HPDE6-E6E7 (cell line): Measurements from ENCODE around the gene WFDC8.
A peak's percentile ranks its signal among the peaks of the same experiment; 100 is the strongest.

Experiments used
- DNase-seq: peaks from one replicate; pipeline ENCODE4 v3.0.0; 2011; ENCODE audit warnings: missing footprints; ENCODE audit errors: extremely low spot score

WFDC8 gene

DNA sequence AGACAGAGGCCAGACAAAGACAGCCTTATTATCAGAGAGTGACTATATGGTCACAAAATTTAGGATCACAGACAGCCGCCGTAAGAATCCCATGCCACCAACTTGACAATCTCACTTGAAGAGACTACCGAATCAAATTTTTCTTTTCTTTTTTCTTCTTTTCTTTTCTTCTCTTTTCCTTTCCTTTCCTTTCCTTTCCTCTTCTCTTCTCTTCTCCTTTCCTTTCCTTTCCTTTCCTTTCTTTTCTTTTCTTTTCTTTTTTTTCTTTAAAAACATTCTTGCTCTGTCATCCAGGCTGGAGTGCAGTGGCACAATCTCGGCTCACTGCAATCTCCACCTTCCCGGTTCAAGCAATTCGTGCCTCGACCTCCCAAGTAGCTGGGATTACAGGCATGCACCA lies 30.7 kb downstream of the WFDC8 start:
- no peak for DNase-seq

DNA sequence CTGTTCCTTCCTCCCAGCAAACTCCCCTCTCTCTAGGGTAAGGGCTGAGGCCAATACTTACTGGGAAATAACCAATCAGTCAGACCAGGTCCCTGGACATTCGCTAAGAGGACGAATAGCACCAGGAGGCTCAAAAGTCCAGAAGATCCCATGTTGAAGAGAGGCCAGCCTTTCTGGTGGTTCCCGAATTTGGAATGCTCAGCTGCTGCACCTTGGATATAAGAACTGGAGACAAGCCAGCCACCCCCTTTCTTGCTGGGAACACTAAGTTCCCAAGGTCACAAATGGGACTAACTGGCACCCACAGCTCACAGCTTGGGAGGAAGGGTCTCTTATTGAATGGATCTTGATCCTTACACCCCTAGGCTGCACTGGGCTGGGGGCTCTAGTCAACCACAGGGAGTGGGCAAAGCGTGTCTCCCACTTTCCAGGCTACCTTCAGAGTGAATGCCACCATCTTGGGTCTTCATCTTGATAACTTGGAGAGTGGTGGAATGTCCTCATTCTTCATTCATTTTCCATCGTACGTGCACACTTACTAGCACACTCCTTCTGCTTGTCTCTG lies 31.8 kb downstream of the WFDC8 start, which contains the start of gene EPPIN:
Gene EPPIN, minus strand, starts transcription at position 196 of the 565 bp plus-strand sequence. Its CDS starts 44 bp downstream, at position 152.
- DNase-seq: no peak

DNA sequence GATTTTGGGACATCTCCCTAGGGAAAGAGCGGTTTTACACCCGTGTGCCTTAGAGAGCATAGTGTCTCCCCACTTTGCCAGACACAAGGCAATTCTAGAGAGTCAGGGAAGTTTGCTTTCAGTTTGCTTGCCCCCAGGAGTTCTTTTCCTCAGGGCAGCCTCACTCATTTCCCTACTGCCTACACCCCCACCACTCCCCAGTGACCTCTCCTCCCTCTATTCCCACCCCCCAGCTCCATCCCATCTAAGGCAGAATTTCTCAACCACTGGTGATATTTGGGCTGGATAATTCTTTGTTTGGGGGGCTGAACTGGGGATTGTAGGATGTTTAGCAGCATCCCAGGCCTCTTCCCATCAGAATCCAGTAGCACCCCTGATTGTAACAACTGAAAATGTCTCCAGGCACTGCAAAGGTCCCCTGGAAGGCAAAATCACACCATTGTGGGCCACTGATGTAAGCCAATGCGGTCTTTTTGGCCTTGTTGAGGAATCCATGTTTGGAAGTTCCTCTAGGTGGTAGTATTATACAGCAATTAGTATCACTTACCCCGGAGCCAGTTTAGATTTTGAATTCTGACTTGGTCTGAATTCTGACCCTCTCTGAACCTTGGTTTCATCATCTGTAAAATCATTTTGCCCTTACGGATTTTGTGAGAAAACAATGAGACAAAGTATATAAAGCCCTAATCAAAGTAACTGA lies 33.2 kb downstream of the WFDC8 start:
- peak; percentile 66 for DNase-seq

DNA sequence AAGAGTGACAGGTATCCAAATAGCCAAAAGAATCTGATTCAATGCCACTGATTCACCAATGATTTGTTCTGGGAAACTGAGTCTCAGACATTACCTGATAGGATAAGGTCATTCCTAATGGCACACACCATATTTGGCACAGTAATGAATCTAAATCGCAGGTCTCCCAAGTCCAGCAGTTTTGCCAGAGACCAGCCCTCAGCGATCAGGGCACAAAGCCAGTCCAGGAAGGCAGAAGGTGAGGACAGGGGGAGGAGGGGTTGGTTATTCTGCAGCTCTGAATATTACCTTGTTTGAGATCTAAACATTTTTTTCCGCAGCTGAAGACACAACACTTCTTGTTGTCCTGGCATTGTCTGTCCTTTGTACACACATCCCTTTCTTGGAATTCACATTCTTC lies 33.7 kb downstream of the WFDC8 start:
- no peak for DNase-seq

DNA sequence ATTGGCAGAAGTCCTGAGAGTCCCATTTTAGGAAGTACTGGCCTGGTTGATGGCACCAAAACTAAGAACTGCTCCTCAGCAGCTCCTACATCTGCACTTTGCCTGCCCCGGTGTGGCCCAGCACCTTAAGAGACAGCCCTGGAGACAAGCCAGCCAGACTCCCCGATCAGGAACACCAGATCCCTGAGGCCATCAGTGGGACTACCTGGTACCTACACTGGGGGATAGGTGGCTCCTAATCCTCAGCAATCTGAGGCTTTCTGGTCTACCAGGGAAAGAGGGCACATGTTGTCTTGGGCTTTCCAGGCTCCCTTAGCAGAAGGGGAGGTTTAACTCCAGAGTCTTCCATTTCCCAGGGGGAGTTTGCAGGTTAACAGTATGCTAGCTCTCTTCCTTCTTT lies 39.7 kb downstream of the WFDC8 start, which contains the start of gene WFDC6:
Gene WFDC6, minus strand, starts transcription at position 101 of the 400 bp plus-strand sequence. Its CDS starts 75 bp downstream, at position 26.
- no peak for DNase-seq

DNA sequence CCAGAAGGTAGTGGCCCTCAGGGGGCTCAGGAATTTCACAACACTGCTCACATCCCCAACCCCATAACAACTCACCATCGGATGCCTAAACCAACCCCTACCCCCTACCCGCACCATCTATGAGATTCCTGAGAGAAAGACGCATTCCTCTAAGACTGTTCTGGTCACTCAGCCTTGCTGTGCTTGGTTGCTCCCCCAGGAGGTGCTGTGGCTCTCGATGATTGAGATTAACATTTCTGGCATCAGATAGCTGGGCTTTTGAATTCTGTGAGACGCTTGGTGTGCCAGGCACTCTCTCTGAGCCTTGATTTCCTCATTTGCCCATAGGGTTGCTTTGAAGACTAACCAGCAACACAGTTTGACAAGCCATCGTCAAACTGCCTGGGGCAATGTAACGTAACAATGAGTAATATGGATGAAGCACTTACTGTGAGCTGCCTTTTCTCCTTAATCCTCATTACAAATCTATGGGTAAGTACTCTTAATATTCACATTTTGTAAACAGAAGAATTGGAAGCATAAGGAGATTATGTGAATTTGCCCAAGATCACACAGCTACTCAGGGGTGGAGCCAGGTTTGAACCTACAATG lies 40.8 kb downstream of the WFDC8 start:
- DNase-seq: peak; percentile 89

DNA sequence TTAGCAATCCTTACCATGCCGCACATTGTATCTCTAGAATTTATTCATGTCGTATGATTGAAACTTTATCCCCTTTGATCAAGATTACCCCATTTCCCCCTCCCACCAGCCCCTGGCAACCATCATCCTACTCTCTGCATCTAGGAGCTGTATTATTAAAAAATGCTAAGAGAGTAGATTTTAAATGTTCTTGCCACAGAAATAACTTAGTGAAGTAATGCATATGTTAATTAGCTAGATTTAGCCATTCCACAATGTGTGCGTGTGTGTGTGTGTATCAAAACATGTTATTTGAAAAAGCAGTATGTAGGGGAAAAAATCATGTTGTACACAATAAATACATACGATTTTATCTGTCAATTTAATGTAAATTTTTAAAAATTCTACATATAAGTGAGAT lies 51.8 kb downstream of the WFDC8 start:
- DNase-seq: no peak

DNA sequence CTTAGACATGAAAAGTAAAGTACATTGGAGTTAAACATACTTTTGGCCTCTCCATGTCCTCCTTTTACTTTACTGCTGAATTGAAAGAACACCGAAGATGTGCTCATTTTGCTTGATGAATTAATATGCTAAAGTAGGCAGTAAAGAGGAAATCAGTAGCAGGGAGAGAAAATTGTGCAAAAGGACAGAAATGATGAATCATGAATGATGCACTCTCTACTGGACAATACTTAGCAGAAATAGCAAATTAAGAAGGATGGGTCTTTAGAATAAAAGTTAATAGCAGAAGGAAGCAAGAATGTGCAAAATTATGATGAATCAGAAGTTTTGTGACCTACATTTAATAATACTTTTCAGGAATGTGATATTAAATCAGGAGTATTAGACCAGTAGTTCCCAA lies 55.3 kb downstream of the WFDC8 start:
- no peak for DNase-seq

DNA sequence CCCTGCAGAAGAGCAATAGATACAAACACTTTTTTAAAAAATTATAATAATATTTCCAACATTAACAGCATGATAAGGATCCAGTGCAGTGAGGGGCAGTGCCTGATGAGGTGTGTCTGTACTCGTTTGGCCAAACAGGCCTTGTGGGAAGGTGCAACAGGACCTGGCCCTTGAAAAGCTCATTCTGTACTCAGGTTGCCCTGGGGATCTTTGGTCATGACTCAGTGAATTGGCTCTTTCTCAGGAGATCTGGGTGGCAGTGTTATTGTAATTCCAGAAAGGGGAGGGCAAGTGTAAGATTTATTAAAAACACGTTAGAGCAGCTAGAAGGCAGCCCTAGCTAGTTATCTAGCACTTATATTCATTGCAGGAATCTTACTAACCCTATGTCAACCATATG lies 60.8 kb downstream of the WFDC8 start:
- DNase-seq: peak; percentile 98

DNA sequence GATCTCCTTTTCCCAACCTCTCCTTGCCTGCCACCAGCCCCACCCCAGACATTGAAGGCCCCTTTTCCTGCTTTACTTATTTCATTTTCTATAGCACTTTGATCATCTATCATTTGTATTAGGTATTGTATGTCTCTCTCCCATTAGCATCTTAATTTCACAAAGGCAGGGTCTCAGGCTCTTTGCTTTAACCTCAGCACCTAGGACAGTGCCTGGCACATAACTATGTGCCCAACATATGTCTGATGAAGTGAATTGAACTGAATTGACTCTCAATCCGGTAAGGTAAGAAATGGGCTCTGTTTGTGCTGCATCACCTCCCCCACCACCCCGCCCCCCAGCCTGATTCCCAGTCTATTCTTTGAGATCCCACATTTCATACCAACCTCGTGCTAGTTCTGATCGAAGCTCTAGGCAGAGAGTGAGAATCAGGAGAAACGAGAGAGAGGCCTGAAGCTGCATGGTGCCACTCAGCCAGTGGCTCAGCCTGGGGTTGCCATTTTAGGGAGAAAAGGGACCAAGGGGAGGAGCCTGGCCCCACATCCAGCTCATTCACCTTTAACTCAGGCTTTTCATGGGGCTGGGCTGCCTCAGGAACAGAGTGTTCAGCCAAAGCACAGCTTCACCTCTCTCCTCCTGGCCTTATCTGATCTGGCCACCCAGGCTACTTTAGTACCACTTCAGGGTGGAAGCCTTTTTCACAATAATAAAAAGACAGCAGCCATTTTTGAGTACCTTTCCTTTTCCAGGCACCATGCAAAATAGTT lies 63.8 kb downstream of the WFDC8 start, which contains the start of gene SPINT3:
Gene SPINT3, minus strand, starts transcription at position 476 of the 767 bp plus-strand sequence. Its CDS starts 14 bp downstream, at position 462.
- DNase-seq: no peak

DNA sequence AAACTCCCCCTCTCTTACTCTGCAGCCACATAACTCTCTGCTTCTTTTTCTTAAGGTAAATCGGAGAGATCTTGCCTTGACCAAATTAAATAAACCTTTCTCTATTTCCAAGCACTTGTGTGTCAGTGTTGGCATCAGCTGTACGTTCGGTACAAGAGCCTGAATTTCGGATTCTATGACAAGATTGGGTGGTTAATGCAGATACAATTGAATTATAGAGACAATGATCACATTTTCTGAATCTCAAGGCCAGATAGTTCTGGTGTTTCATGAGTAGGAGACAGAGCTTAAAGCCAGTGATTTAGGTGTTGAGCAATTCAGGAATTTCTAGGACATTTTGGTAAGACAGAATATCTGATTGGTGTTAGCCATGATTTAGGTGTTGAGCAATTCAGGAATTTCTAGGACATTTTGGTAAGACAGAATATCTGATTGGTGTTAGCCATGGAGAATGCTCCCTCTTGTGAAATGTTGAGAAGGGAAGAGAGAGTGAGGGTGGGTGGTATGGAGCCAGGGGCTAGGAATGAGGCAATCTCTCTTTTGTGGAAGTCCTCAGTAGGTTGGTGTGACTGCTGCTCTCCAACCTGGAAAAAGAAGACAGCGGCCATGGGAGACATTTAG lies 68.7 kb downstream of the WFDC8 start:
- DNase-seq: no peak

DNA sequence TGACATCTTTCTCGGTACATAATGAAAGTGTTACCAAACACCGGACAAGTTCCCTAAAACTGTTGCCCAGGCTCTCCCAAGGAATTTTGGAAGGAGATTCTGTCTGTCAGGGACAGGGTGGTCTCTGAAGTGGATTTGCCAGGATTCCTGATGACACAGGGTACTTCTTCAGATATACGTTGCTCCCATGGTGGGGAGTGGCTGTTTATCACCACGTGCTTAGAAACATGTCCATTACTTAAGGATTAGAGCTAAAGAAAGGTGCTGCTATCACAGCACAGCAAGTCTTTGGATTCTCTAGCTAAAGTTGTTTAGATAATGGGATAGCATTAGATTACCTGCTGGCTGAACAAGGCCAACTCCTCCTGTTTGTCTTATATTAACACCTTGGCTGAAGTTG lies 70.0 kb downstream of the WFDC8 start:
- no peak for DNase-seq

DNA sequence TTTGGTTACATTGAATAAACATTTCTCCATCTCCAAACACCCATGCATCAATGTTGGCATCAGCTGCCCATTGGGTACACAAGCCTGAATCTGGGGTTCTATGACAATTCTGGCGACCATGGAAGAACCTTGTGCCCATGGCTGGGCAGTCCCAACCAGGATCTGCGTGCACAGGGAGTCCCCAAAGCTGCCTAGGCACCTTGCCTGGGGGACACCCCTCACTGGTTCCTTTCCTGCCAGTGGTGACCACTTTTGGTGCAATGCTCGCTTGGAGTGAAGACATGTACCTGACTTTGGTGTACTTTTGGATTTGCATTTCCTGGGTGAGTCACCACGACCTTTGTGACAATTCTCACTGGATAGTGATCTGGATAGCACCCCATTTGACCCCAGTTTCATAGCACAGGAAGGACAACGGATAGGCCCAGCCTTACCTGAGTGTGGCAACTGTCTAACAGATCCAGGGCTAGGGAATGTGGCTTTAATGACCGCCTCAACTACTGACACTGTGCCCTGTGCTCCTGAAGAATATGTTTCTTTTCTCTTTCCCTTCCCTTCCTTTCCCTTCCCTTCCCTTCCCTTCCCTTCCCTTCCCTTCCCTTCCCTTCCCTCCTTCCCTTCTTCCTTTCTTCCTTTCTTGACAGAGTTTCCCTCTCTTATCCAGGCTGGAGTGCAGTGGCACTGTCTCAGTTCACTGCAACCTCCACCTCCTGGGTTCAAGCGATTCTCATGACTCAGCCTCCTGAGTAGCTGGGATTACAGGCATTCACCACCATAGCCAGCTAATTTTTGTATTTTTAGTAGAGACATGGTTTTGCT lies 70.8 kb downstream of the WFDC8 start:
- DNase-seq: no peak

DNA sequence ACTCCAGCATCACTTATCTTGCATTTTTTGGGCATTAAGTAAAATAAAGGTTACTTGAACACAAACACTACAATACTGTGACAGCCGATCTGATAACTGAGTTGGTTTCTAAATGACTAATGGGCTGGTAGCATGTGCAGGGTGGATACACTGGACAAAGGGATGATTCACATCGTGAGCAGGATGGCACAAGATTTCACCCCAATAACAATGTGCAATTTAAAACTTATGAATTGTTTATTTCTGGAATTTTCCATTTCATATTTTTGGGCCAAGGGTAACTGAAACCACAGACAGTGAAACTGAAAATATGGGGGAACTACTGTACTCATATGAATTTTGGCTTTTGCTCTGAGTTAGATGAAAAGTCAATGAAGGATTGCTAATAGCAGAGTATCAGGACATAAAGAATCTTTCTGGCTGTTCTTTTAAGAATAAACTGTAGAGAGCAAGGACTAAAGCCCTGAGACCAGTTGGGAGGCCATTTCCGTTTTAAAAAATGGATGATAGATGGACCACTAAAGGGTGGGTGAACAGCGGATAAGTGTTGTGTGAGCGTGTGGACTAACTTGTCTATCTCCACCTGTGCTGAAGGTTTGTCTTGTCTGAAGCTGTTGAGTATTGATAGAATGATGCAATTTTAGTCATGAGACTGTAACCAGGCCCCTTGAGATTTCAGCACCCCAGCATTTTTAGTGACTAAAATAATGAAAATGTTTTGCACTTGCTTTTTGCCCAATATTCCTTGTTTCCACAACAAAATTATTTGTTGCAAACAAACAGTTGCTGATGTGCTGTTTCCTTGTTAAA lies 71.9 kb downstream of the WFDC8 start:
- DNase-seq: peak; percentile 94

DNA sequence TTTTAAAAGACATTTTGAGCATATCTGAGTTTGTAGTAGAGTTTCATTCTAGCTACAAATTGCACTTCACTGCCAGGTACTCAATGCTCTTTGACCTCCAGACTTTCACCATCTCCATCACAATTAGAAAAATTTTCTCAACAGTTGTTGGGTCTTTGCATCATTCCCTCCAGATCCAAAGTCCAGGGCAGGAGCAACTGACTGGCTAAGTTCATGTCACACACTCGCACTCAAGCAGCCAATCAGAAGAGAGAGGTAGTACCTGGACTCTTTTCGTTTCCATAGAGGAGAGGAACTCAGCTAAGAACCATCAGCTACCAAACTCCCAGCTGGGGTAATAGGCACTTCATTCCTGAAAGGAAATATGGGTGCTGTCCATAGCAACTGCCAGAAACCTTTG lies 72.7 kb downstream of the WFDC8 start:
- no peak for DNase-seq

DNA sequence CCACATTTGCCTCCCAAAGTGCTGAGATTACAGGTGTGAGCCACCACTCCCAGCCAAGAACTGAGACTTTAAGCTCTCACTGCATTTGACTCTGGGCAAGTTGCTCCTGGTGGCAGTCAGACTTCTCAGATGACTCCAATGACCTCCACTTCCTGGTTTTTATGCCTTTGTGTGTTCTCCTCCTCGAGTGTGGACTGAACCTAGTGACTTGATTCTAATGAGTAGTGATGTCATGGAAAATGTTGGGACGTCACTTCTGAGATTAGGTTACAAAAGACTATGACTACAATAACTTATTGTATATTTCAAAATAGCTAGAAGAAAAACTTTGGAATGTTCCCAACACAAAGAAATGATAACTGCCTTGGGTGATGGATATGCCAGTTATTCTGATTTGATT lies 75.7 kb downstream of the WFDC8 start:
- no peak for DNase-seq

DNA sequence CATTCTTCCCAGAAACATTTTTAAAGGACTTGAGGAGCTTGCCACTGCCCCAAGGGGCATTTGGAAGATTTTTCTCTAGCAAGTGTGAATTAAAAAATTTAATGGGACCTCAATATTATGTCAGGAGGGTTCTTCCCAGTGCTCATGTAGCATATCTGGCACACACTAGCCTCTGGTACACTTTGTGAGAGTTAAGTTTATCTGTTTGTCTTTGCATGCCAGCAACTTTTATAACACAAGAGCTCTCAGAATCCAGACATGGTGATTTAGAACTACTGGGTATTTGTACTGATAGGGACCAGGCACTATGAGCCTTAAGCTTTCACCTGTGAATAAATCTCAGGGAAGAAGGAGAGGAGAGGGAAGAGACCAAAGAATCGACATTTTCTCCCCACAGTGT lies 76.5 kb downstream of the WFDC8 start:
- DNase-seq: no peak
